ENCODE measurements around the gene YDJC. TPM values are rescaled to one million over a fixed set of nuclear protein-coding genes. Genes with fewer than 3 reads are reported as not detected.

Gene YDJC
- total and polyA plus RNA-seq, 2 experiments from 2014 or later = 53.3 to 83.7 TPM

GRCh38 chr22:21641417-21641788 is 11.6 kb upstream of the YDJC start:
- no peak overlapping the region for H3K27ac ChIP-seq (ENCODE audit: low read depth)
- peaks cover 7% of the 10 kb centered on the region; the same call in 1 of the 2 replicates for H3K4me1 ChIP-seq (ENCODE audit: insufficient read depth)
- H3K36me3 ChIP-seq (ENCODE audit: insufficient read depth) = no peaks in the 10 kb centered on the region
- H3K4me2 ChIP-seq = peak overlapping the region; percentile 78
- peaks cover 20% of the 10 kb centered on the region for H3K27me3 Mint-ChIP-seq (ENCODE audit: insufficient read depth, low read depth, poor library complexity)
- H3F3A ChIP-seq (replicated peaks; ENCODE audit: low read depth) = peaks cover 13% of the 10 kb centered on the region
- TF ChIP-seq EZH2phosphoT487 (IDR thresholded peaks at IDR 0.05; ENCODE audit: unreplicated experiment) (no peak), ETS1 (IDR thresholded peaks at IDR 0.05) (no peak), CTCF (conservative IDR thresholded peaks at IDR 0.05; ENCODE audit: low read depth in 2 of 2) (peak; percentile 58 to 72), ZNF331 (CRISPR knock-in tag; IDR thresholded peaks at IDR 0.05; ENCODE audit: low read depth) (no peak), STAT1 (IDR thresholded peaks at IDR 0.05; ENCODE audit: unreplicated experiment) (no peak)
- H3K4me3 Mint-ChIP-seq = peak overlapping the region; percentile 84
- peak overlapping the region; percentile 44; the same call in 1 of the 2 replicates for H3K27ac Mint-ChIP-seq
- peak overlapping the region; percentile 90 for H3K4me3 ChIP-seq
- H3K9me3 Mint-ChIP-seq = no peaks in the 10 kb centered on the region
- H2AFZ ChIP-seq = peak overlapping the region; percentile 85
- H3K79me2 ChIP-seq (replicated peaks; ENCODE audit: insufficient read depth) = no peaks in the 10 kb centered on the region
- peaks cover 15% of the 10 kb centered on the region for H3K4me1 Mint-ChIP-seq
- ATAC-seq = peak; percentile 13
- peaks cover 8% of the 10 kb centered on the region for H3K27me3 ChIP-seq (ENCODE audit: insufficient read depth)
- H4K20me1 ChIP-seq (replicated peaks; ENCODE audit: insufficient read depth) = peaks cover 5% of the 10 kb centered on the region; the same call in 1 of the 2 replicates
- DNase-seq (ENCODE audit: low spot score) = peak; percentile 68
- peaks cover 16% of the 10 kb centered on the region for H3K36me3 Mint-ChIP-seq (ENCODE audit: low read depth)
- no peaks in the 10 kb centered on the region for H3K9me2 ChIP-seq (ENCODE audit: insufficient read depth)

GRCh38 chr22:21640810-21641209 is 11.0 kb upstream of the YDJC start:
- H2AFZ ChIP-seq = no peak overlapping the region
- H3K4me3 ChIP-seq = peak overlapping the region; percentile 90; the same call in 1 of the 2 replicates
- H3K4me3 Mint-ChIP-seq = peak overlapping the region; percentile 84
- H3K36me3 Mint-ChIP-seq (ENCODE audit: low read depth) = peaks cover 12% of the 10 kb centered on the region
- DNase-seq (ENCODE audit: low spot score) (no peak), ATAC-seq (no peak)
- peaks cover 5% of the 10 kb centered on the region; the same call in 1 of the 2 replicates for H4K20me1 ChIP-seq (replicated peaks; ENCODE audit: insufficient read depth)
- H3F3A ChIP-seq (replicated peaks; ENCODE audit: low read depth) = peaks cover 9% of the 10 kb centered on the region; the same call in 1 of the 2 replicates
- H3K4me1 ChIP-seq (ENCODE audit: insufficient read depth) = peaks cover 7% of the 10 kb centered on the region; the same call in 1 of the 2 replicates
- H3K27ac ChIP-seq (ENCODE audit: low read depth) = no peak overlapping the region
- peaks cover 14% of the 10 kb centered on the region for H3K4me1 Mint-ChIP-seq
- no peak overlapping the region for H3K27ac Mint-ChIP-seq
- H3K4me2 ChIP-seq = peak overlapping the region; percentile 78
- no peaks in the 10 kb centered on the region for H3K36me3 ChIP-seq (ENCODE audit: insufficient read depth)
- TF ChIP-seq EZH2 (IDR thresholded peaks at IDR 0.05; ENCODE audit: low read depth, unreplicated experiment) (no peak), CREB1 (CRISPR knock-in tag; IDR thresholded peaks at IDR 0.05; ENCODE audit: low read depth) (no peak), NANOG (IDR thresholded peaks at IDR 0.05; ENCODE audit: borderline replicate concordance) (no peak), REST (IDR thresholded peaks at IDR 0.05; ENCODE audit: unreplicated experiment) (no peak), STAT1 (IDR thresholded peaks at IDR 0.05; ENCODE audit: unreplicated experiment) (no peak)
- no peaks in the 10 kb centered on the region for H3K9me3 Mint-ChIP-seq
- H3K27me3 Mint-ChIP-seq (ENCODE audit: insufficient read depth, low read depth, poor library complexity) = peaks cover 22% of the 10 kb centered on the region
- H3K9me2 ChIP-seq (ENCODE audit: insufficient read depth) = no peaks in the 10 kb centered on the region
- H3K79me2 ChIP-seq (replicated peaks; ENCODE audit: insufficient read depth) = no peaks in the 10 kb centered on the region
- peaks cover 8% of the 10 kb centered on the region for H3K27me3 ChIP-seq (ENCODE audit: insufficient read depth)
